Activated naive CD4-positive, alpha-beta T cell treated with anti-CD3 and anti-CD28 coated beads for 36 hours (primary cell): Measurements from ENCODE around the gene PRM3. TPM values are rescaled to one million over a fixed set of nuclear protein-coding genes. Genes with fewer than 3 reads are reported as not detected.

Experiments used
- CTCF ChIA-PET: fragments of 350-600 bp; sonication (Branson Sonifier 250); formaldehyde crosslinking; loops from one replicate; lab custom pipeline; 2021; ENCODE audit warnings: antibody characterized with exemption; lab: Charles Lee
- DNase-seq: peaks from one replicate; pipeline ENCODE4 v3.0.0-alpha.2; 2020
- H3K27ac Mint-ChIP-seq: one replicate; pipeline ENCODE4 v1.8.0; 2021; ENCODE audit warnings: mild to moderate bottlenecking, mixed read lengths
- H3K27me3 Mint-ChIP-seq: one replicate; pipeline ENCODE4 v1.8.0; 2021; ENCODE audit warnings: low read depth, mixed read lengths
- H3K36me3 Mint-ChIP-seq: one replicate; pipeline ENCODE4 v1.8.0; 2021; ENCODE audit warnings: low read depth, mixed read lengths
- H3K4me1 Mint-ChIP-seq: one replicate; pipeline ENCODE4 v1.8.0; 2021; ENCODE audit warnings: low read depth, mixed read lengths
- H3K4me3 Mint-ChIP-seq: one replicate; pipeline ENCODE4 v1.8.0; 2021; ENCODE audit warnings: mild to moderate bottlenecking, moderate library complexity, mixed read lengths
- H3K9me3 Mint-ChIP-seq: one replicate; pipeline ENCODE4 v1.8.0; 2021; ENCODE audit warnings: mixed read lengths
- intact Hi-C: fragments of 100-400 bp; cut with micrococcal nuclease; formaldehyde crosslinking; loops from one replicate; pipeline ENCODE4 v1.15.1; 2023
- total RNA-seq, 2 experiments: library from RNA; stranded (reverse); gene quantifications; one replicate each; pipeline ENCODE4 v1.2.3, GENCODE V29; 2021

Gene PRM3
- total RNA-seq, 2 experiments from 2014 or later: not detected

- no peaks in the 10 kb centered on the region for H3K36me3 Mint-ChIP-seq
- H3K4me3 Mint-ChIP-seq: peak overlapping the region; percentile 57
- intact Hi-C loops: loop anchor here (1.0 to 2.0 kb wide), 5 partner anchors 8 to 245 kb away; no protein-coding TSS in a partner anchor
- peaks cover 55% of the 10 kb centered on the region for H3K4me1 Mint-ChIP-seq
- peak; percentile 97 for DNase-seq
- H3K27ac Mint-ChIP-seq: peak overlapping the region; percentile 99
- no peaks in the 10 kb centered on the region for H3K9me3 Mint-ChIP-seq
- CTCF ChIA-PET: interaction anchor here (0.6 to 2.0 kb wide), 5 partner anchors 8 to 123 kb away, joined by 3 to 12 read pairs (median 6); no protein-coding TSS in a partner anchor
- H3K27me3 Mint-ChIP-seq: no peaks in the 10 kb centered on the region
These were observed 40.3 kb downstream of the PRM3 start for GRCh38 chr16:11232852-11233726.

GRCh38 chr16:11232302-11232851 is 41.1 kb downstream of the PRM3 start:
- Mint-ChIP-seq H3K9me3 (no peaks in the 10 kb centered on the region), H3K4me1 (peaks cover 59% of the 10 kb centered on the region), H3K27me3 (no peaks in the 10 kb centered on the region), H3K4me3 (peak overlapping the region; percentile 57), H3K27ac (peak overlapping the region; percentile 99), H3K36me3 (no peaks in the 10 kb centered on the region)
- intact Hi-C loops: loop anchor here (2.0 kb wide), 1 partner anchor 138 kb away; no protein-coding TSS in a partner anchor
- CTCF ChIA-PET: interaction anchor here (1.9 to 2.0 kb wide), 2 partner anchors 19 to 22 kb away, joined by 6 to 7 read pairs; no protein-coding TSS in a partner anchor
- no peak for DNase-seq

GRCh38 chr16:11231367-11231970 is 42.0 kb downstream of the PRM3 start:
- Mint-ChIP-seq H3K4me1 (peaks cover 57% of the 10 kb centered on the region), H3K9me3 (no peaks in the 10 kb centered on the region), H3K27me3 (no peaks in the 10 kb centered on the region), H3K36me3 (no peaks in the 10 kb centered on the region), H3K4me3 (no peak overlapping the region), H3K27ac (peak overlapping the region; percentile 99)
- DNase-seq: no peak
- intact Hi-C loops: no loop called here
- CTCF ChIA-PET: no interaction called here

GRCh38 chr16:11229906-11230305 is 43.5 kb downstream of the PRM3 start:
- CTCF ChIA-PET: no interaction called here
- no peaks in the 10 kb centered on the region for H3K27me3 Mint-ChIP-seq
- no peak overlapping the region for H3K4me3 Mint-ChIP-seq
- peak overlapping the region; percentile 53 for H3K27ac Mint-ChIP-seq
- no peaks in the 10 kb centered on the region for H3K9me3 Mint-ChIP-seq
- peaks cover 68% of the 10 kb centered on the region for H3K4me1 Mint-ChIP-seq
- DNase-seq: no peak
- intact Hi-C loops: no loop called here
- H3K36me3 Mint-ChIP-seq: no peaks in the 10 kb centered on the region

GRCh38 chr16:11229432-11229831 is 44.0 kb downstream of the PRM3 start:
- Mint-ChIP-seq H3K9me3 (no peaks in the 10 kb centered on the region), H3K27ac (peak overlapping the region; percentile 20), H3K4me3 (no peak overlapping the region), H3K4me1 (peaks cover 70% of the 10 kb centered on the region), H3K36me3 (no peaks in the 10 kb centered on the region), H3K27me3 (no peaks in the 10 kb centered on the region)
- intact Hi-C loops: no loop called here
- DNase-seq: no peak
- CTCF ChIA-PET: interaction anchor here (0.7 kb wide), 1 partner anchor 11 kb away, joined by 4 read pairs; no protein-coding TSS in a partner anchor

DNA sequence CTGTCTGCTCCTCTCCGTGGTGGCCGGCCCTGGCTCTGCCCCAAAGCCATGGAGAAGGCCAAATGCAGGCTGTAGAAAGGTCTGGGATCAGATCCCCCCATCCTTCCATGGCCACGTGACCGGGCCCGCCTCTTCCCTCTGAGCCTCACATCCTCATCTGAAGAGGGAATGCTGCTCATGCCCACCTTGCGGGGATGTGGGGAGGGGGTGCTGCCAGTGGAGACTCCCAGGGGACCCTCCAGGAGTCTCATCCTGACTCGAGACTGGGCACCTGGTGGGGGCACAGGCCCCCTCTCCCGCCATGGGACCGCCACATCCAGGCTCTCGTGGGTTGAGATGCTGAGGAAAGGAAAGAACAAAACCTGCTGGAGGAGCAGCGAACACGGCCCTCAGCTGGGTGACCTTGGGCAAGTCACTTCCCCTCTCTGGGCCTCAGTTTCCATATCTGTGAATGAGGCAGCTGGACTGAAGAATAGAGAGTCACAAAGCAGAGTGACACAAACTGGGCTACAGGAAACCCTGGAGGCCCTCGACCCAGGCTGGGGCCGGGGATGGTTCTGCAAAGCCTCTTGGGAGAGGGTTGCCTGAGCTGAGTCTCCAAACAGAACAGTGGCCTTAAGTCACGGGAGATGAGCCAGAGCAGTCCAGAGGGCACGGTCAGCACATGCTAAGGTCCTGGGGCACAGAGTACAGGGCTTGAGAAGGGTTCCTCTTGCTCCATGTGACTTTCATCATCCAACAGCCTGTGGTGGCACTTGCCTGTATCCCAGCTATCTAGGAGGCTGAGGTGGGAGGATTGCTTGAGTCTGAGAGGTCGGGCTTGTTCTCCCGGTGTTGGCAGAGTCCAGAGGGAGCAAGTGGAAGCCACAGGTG is 47.5 kb downstream of the PRM3 start:
- peak; percentile 42 for DNase-seq

DNA sequence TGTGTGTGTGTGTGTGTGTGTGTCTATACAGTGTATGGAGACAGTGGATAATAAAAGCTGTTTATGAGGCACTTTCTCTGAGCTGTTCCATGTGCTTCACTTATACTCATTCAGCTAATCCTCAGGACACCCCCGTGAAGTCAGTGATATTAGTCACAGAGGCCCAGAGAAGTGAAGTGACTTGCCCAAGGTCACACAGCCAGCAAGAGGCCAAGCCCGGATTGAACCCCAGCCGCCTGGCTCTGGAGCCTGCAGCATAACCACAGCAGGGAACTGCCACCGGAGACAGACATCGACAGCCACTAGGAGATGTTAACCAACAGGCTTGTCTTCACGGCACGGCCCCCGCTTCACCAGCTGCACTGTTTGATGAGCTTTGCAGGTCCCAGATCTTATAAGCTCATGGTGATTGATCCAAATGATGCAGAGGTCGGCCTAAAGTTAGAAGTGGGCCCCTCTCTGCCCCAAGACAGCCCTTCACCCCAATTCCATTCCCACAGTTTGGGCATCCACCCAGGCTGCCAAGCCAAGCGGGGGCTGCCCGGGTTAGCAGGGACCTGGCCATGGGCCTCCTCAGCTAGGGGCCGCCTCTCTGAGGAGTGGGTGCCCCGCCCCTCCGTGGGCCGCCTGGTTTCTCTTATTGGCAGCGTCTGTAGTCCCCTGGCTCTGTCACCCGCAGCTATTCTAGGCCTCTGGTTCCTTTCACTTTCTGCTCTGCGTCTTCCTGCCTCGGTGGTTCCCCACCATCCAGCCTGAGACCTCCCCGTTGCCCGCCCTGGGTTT is 48.3 kb downstream of the PRM3 start:
- intact Hi-C loops: loop anchor here (1.0 to 2.0 kb wide), 13 partner anchors 8 to 558 kb away; partner anchors contain the start of gene DEXI
- peak; percentile 95 for DNase-seq
- peak overlapping the region; percentile 96 for H3K27ac Mint-ChIP-seq
- H3K9me3 Mint-ChIP-seq: no peaks in the 10 kb centered on the region
- CTCF ChIA-PET: interaction anchor here (0.7 to 4.3 kb wide), 16 partner anchors 9 to 272 kb away, joined by 3 to 32 read pairs (median 4); partner anchors contain the start of gene SOCS1
- H3K27me3 Mint-ChIP-seq: no peaks in the 10 kb centered on the region
- peaks cover 51% of the 10 kb centered on the region for H3K4me1 Mint-ChIP-seq
- H3K4me3 Mint-ChIP-seq: peak overlapping the region; percentile 35
- no peaks in the 10 kb centered on the region for H3K36me3 Mint-ChIP-seq

More for the DNA sequence above, 47.5 kb downstream of the PRM3 start:
- peak overlapping the region; percentile 35 for H3K4me3 Mint-ChIP-seq
- no peaks in the 10 kb centered on the region for H3K36me3 Mint-ChIP-seq
- CTCF ChIA-PET: interaction anchor here (0.8 to 4.3 kb wide), 13 partner anchors 8 to 272 kb away, joined by 3 to 32 read pairs (median 6); partner anchors contain the start of gene SOCS1
- no peaks in the 10 kb centered on the region for H3K9me3 Mint-ChIP-seq
- H3K27me3 Mint-ChIP-seq: no peaks in the 10 kb centered on the region
- H3K4me1 Mint-ChIP-seq: peaks cover 53% of the 10 kb centered on the region
- H3K27ac Mint-ChIP-seq: peak overlapping the region; percentile 96
- intact Hi-C loops: loop anchor here (1.0 to 2.0 kb wide), 11 partner anchors 7 to 557 kb away; partner anchors contain the start of gene DEXI

DNA sequence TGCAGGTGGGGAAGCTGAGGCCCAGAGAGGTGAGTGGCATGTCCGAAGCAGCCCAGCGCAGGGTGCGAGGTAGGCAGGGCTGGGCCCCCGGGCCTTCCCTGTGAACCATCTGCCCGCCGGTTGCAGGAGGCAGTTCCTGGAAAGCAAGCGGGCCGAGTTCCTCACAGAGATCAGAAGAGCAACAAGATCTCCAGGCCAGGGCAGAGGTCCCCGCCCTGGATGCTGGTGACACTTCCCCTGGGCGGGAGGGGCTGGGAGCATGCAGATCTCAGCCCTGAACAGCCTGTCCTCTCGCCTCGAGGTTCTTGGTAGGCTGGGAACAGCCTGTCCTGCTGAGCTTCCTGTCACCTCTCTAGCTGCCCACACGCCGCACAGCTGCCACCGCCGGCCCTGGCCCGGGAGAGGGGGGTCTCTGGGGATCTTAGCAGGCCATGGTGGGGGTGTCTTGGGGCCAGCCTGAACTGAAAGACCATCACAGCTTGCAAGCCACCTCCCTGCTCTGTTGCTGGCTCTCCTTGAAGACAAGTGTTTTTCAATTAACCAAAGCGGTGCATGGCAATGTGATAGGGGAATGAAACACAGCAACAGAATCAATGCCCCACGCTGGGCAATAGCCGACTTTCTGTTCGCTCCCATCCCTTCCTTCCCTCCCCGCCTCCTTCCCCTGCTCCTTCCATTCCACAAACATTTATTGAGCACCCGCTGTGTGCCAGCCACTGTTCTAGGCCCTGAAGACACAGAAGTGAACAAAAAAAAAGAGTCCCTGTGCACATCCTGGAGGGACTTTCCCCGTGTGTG is 49.1 kb downstream of the PRM3 start:
- Mint-ChIP-seq H3K4me3 (peak overlapping the region; percentile 35), H3K27me3 (no peaks in the 10 kb centered on the region), H3K36me3 (no peaks in the 10 kb centered on the region), H3K9me3 (no peaks in the 10 kb centered on the region), H3K4me1 (peaks cover 51% of the 10 kb centered on the region), H3K27ac (peak overlapping the region; percentile 96)
- CTCF ChIA-PET: interaction anchor here (0.7 to 4.3 kb wide), 13 partner anchors 9 to 260 kb away, joined by 3 to 32 read pairs (median 6); partner anchors contain the start of gene SOCS1
- intact Hi-C loops: loop anchor here (1.0 to 2.0 kb wide), 3 partner anchors 18 to 259 kb away; no protein-coding TSS in a partner anchor
- DNase-seq: peak; percentile 86
